ENCODE results near the gene DPH6.

DNA sequence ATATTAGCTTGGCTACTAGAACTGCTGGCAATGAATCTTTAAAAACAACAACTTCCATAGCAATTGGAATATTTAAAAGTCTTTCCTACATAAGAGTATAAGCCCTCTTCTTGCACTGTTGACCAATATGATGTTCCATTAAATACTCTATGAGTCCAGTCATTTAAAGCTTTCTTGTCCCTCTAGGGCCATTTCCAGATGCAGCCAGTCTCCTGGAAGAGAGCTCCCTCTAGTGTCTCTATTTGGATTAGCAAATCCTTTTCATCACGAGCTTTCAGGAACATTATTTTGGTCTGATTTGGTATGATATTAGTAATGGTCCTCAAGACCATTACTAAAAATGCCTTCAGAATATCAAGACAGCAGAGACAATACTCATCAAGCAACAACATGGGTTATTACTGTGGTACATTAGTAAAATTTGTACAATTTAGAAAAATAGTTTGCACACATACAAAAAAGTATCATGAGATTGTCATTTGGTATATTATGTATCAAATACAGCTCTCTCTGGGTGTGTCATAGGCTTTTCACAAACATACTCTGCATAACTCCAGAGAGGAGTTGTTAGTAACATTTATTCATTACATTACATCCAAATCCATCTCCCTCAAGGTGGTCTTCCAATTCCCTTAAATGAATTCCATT lies 101.3 kb downstream of the DPH6 start:
- TF ChIP-seq, protein P1, sequence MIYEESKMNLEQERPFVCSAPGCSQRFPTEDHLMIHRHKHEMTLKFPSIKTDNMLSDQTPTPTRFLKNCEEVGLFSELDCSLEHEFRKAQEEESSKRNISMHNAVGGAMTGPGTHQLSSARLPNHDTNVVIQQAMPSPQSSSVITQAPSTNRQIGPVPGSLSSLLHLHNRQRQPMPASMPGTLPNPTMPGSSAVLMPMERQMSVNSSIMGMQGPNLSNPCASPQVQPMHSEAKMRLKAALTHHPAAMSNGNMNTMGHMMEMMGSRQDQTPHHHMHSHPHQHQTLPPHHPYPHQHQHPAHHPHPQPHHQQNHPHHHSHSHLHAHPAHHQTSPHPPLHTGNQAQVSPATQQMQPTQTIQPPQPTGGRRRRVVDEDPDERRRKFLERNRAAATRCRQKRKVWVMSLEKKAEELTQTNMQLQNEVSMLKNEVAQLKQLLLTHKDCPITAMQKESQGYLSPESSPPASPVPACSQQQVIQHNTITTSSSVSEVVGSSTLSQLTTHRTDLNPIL (CRISPR knock-in tag; IDR thresholded peaks at IDR 0.05; ENCODE audit: low read depth): no peak
- no peak for TF ChIP-seq RARB (CRISPR knock-in tag; IDR thresholded peaks at IDR 0.05)
